ENCODE measurements around the gene TTI1.

DNA sequence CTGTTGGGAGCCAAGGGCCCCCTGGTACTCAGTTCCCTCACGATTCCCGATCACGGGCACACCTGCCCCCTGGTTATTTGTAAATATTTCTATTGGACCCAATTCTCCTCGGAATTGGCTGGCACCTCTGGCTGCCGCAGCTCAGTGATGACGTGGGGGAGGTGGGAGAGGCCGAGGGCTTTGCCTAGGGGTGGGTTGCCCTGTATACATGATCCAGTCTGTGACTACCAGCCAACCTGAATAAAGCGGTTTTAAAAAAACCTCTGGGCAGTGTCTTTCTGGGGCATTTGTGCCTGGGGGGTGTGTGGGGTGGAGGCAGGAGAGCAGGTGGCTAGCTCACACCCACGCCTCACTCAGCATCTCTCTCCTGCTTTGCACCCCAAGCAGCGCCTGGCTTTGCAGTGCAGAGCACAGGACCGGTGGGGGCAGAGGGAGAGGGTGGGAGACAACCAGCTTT lies 88.1 kb downstream of the TTI1 start:
- TF ChIP-seq EZH2 (IDR thresholded peaks at IDR 0.05; ENCODE audit: insufficient read depth, low read length) = no peak
- TF ChIP-seq, protein P1, sequence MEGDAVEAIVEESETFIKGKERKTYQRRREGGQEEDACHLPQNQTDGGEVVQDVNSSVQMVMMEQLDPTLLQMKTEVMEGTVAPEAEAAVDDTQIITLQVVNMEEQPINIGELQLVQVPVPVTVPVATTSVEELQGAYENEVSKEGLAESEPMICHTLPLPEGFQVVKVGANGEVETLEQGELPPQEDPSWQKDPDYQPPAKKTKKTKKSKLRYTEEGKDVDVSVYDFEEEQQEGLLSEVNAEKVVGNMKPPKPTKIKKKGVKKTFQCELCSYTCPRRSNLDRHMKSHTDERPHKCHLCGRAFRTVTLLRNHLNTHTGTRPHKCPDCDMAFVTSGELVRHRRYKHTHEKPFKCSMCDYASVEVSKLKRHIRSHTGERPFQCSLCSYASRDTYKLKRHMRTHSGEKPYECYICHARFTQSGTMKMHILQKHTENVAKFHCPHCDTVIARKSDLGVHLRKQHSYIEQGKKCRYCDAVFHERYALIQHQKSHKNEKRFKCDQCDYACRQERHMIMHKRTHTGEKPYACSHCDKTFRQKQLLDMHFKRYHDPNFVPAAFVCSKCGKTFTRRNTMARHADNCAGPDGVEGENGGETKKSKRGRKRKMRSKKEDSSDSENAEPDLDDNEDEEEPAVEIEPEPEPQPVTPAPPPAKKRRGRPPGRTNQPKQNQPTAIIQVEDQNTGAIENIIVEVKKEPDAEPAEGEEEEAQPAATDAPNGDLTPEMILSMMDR (IDR thresholded peaks at IDR 0.05; ENCODE audit: insufficient read depth, low read depth, low read length) = no peak
